Calu3 (cell line): Measurements from ENCODE around the gene VDAC1. TPM values are rescaled to one million over a fixed set of nuclear protein-coding genes. Genes with fewer than 3 reads are reported as not detected.
"Not testable (repeated sequence)": the region's sequence is repeated elsewhere in the genome, so short reads cannot be mapped to it uniquely, and the experiment has no call there.

Experiments
- BruUV-seq: library from RNA; stranded (reverse); fragments of 400-500 nt; replicated peaks from 2 replicates; lab custom pipeline; 2021; lab: Mats Ljungman, UMichigan
- CTCF ChIA-PET: fragments of 300-600 bp; sonication (Branson Sonifier 250); formaldehyde crosslinking; loops from one replicate; lab custom pipeline; 2022; ENCODE audit warnings: antibody characterized with exemption; lab: Charles Lee
- DNase-seq: peaks from one replicate; pipeline ENCODE4 v3.0.0; 2022
- H3K27ac Mint-ChIP-seq: one replicate; pipeline ENCODE4 v1.8.0; 2022; ENCODE audit warnings: mixed read lengths; ENCODE audit not compliant: unreplicated experiment
- H3K27me3 Mint-ChIP-seq: one replicate; pipeline ENCODE4 v1.8.0; 2022; ENCODE audit warnings: mixed read lengths; ENCODE audit not compliant: unreplicated experiment
- H3K36me3 Mint-ChIP-seq: one replicate; pipeline ENCODE4 v1.8.0; 2022; ENCODE audit warnings: mild to moderate bottlenecking, moderate library complexity, mixed read lengths; ENCODE audit not compliant: insufficient read depth, unreplicated experiment
- H3K4me1 Mint-ChIP-seq: one replicate; pipeline ENCODE4 v1.8.0; 2022; ENCODE audit warnings: mild to moderate bottlenecking, low read depth, mixed read lengths; ENCODE audit not compliant: unreplicated experiment
- H3K4me3 Mint-ChIP-seq: one replicate; pipeline ENCODE4 v1.8.0; 2022; ENCODE audit warnings: mild to moderate bottlenecking, low read depth, moderate library complexity, mixed read lengths; ENCODE audit not compliant: unreplicated experiment
- H3K9me3 Mint-ChIP-seq: one replicate; pipeline ENCODE4 v1.8.0; 2022; ENCODE audit warnings: low read depth, mixed read lengths; ENCODE audit not compliant: unreplicated experiment
- intact Hi-C: fragments of 100-400 bp; cut with micrococcal nuclease; formaldehyde crosslinking; loops from one replicate; pipeline ENCODE4 v1.10.0; 2022; ENCODE audit not compliant: unreplicated experiment
- total RNA-seq: library from RNA; stranded (reverse); gene quantifications from 2 replicates; pipeline ENCODE4 v1.2.3, GENCODE V29; 2022
- TF ChIP-seq, protein P1 (sequence below): fragments of 200-600 bp; IDR thresholded peaks from one replicate; pipeline ENCODE4 v1.8.0; 2022; ENCODE audit warnings: antibody characterized with exemption; ENCODE audit not compliant: unreplicated experiment

The VDAC1 gene
- total RNA-seq, 1 experiment from 2014 or later = 410 TPM

DNA sequence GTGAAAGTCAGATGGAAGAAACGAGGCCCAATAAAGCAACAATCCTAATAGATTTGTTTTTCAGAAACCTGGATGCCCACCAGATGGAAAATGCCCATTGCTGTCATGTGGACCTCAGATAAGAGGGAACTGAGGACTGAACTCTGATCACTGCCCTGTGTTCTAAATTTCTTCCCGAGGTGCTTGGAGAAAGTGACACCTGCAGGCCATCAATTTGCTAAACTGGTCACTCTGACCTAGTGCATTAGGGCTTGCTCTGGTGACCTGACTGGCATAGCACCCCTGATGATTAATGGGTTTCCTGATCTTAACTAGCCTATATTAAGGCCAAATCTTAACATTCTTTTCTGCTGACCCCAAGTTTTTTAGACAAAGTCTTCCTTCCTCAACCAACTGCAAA, 32.4 kb upstream of the VDAC1 start:
- Mint-ChIP-seq H3K4me3 (no peak overlapping the region), H3K27me3 (no peaks in the 10 kb centered on the region), H3K36me3 (peaks cover 6% of the 10 kb centered on the region), H3K4me1 (peaks cover 27% of the 10 kb centered on the region), H3K27ac (no peak overlapping the region), H3K9me3 (no peaks in the 10 kb centered on the region)
- BruUV-seq = no TSS peak
- DNase-seq = no peak
- CTCF ChIA-PET = no interaction called here
- intact Hi-C loops = loop anchor here (5.0 kb wide), 1 partner anchor 55 kb away; no protein-coding TSS in a partner anchor
- TF ChIP-seq, protein P1, sequence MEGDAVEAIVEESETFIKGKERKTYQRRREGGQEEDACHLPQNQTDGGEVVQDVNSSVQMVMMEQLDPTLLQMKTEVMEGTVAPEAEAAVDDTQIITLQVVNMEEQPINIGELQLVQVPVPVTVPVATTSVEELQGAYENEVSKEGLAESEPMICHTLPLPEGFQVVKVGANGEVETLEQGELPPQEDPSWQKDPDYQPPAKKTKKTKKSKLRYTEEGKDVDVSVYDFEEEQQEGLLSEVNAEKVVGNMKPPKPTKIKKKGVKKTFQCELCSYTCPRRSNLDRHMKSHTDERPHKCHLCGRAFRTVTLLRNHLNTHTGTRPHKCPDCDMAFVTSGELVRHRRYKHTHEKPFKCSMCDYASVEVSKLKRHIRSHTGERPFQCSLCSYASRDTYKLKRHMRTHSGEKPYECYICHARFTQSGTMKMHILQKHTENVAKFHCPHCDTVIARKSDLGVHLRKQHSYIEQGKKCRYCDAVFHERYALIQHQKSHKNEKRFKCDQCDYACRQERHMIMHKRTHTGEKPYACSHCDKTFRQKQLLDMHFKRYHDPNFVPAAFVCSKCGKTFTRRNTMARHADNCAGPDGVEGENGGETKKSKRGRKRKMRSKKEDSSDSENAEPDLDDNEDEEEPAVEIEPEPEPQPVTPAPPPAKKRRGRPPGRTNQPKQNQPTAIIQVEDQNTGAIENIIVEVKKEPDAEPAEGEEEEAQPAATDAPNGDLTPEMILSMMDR = no peak

DNA sequence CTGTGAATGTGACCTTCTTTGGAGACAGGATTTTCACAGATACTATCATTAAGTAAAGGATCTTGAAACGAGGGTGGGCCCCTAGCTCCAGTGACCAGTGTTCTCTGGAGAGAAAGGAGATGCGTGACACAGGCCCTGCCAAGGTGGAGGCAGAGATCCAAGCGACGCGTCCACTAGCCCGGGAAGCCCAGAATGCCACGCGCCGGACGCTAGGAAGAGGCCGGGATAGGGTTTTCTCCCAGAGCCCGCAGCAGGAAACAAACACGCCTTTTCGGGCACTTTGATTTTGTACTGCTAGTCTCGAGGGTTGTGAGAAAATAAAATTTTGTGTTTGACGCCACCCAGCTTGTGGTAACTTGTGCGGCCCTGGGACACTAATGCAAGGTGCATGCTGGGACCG, 29.6 kb upstream of the VDAC1 start:
- CTCF ChIA-PET = interaction anchor here (1.1 kb wide), 1 partner anchor 16 kb away, joined by 6 read pairs; no protein-coding TSS in a partner anchor
- H3K4me3 Mint-ChIP-seq = no peak overlapping the region
- intact Hi-C loops = no loop called here
- H3K4me1 Mint-ChIP-seq = peaks cover 36% of the 10 kb centered on the region
- no peaks in the 10 kb centered on the region for H3K9me3 Mint-ChIP-seq
- no TSS peak for BruUV-seq
- DNase-seq = no peak
- H3K27me3 Mint-ChIP-seq = no peaks in the 10 kb centered on the region
- TF ChIP-seq, protein P1 = no peak
- no peak overlapping the region for H3K27ac Mint-ChIP-seq
- H3K36me3 Mint-ChIP-seq = peaks cover 2% of the 10 kb centered on the region

DNA sequence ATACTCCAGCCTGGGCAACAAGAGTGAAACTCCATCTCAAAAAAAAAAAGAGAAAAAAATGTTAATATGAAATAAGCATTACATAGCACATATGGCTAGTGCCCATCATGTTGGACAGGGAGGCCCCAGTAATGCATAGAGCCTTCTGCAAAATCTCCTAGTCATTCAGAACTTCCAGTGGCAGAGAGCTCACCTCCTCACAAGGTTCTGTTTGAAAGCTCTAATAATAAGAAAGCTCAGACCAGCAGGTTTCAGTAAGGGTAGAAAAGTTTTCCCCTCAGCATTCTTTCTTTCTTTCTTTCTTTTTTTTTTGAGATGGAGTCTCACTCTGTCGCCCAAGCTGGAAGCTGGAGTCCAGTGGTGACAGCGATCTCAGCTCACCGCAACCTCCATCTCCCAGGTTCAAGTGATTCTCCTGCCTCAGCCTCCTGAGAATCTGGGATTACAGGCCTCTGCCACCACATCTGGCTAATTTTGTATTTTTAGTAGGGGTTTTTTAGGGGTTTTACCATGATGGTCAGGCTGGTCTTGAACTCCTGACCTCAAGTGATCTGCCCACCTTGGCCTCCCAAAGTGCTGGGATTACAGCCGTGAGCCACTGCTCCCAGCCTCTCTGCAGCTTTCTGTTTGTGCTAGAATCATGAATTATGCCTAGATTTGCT, 25.7 kb upstream of the VDAC1 start:
- H3K27me3 Mint-ChIP-seq, BruUV-seq, H3K36me3 Mint-ChIP-seq, H3K4me3 Mint-ChIP-seq, H3K9me3 Mint-ChIP-seq, DNase-seq, intact Hi-C loops, H3K27ac Mint-ChIP-seq: not testable (repeated sequence)
- CTCF ChIA-PET = interaction anchor here (0.6 kb wide), 1 partner anchor 215 kb away, joined by 3 read pairs; no protein-coding TSS in a partner anchor
- H3K4me1 Mint-ChIP-seq = peaks cover 37% of the 10 kb centered on the region

DNA sequence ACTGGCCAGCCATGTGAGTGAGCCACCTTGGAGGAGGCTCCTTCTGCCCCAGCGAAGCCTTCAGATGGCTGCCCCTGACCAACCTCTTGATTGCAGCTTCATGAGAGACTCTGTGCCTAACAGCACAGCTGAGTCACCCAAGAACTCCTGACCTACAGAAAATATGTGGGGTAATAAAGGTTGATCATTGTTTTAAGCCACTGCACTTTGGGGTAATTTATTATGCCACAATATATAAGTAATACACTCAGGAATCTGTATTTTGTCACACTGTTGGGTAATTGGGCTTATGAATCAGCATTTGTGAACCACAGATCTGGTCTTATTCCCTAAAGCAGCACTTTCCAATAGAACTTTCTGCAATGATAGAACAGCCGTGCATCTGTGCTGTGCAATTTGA, 24.4 kb upstream of the VDAC1 start:
- no TSS peak for BruUV-seq
- H3K27me3 Mint-ChIP-seq = no peaks in the 10 kb centered on the region
- H3K36me3 Mint-ChIP-seq = no peaks in the 10 kb centered on the region
- H3K9me3 Mint-ChIP-seq = no peaks in the 10 kb centered on the region
- intact Hi-C loops = loop anchor here (10.0 kb wide), 1 partner anchor 266 kb away; no protein-coding TSS in a partner anchor
- H3K27ac Mint-ChIP-seq = peak overlapping the region; percentile 2
- peak; percentile 28 for DNase-seq
- H3K4me3 Mint-ChIP-seq = no peak overlapping the region
- TF ChIP-seq, protein P1 = no peak
- H3K4me1 Mint-ChIP-seq = peaks cover 37% of the 10 kb centered on the region
- CTCF ChIA-PET = interaction anchor here (0.6 kb wide), 1 partner anchor 10 kb away, joined by 4 read pairs; no protein-coding TSS in a partner anchor

DNA sequence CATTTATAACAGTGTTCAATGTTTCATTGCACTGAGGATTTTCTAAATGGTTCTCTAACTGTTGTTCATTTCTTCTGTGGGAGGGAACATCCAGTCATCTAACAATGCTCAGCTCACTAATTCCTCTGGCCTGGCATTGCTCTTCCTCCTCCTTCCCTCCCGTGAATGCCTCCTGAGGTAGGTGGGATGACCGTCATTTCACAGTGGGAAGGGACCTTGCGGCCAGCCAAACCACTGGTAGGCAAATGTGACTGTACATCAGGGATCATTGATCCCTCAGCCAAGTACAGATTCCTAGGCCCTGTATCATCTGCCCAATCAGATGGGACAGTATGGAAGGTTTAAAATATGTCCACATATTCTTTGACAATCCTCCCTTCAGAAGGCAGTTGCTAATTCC, 23.7 kb upstream of the VDAC1 start:
- intact Hi-C loops = loop anchor here (10.0 kb wide), 1 partner anchor 266 kb away; no protein-coding TSS in a partner anchor
- Mint-ChIP-seq H3K9me3 (no peaks in the 10 kb centered on the region), H3K27me3 (no peaks in the 10 kb centered on the region), H3K36me3 (no peaks in the 10 kb centered on the region), H3K4me1 (peaks cover 37% of the 10 kb centered on the region), H3K4me3 (no peak overlapping the region), H3K27ac (peak overlapping the region; percentile 2)
- no TSS peak for BruUV-seq
- DNase-seq = no peak
- CTCF ChIA-PET = interaction anchor here (0.6 kb wide), 1 partner anchor 11 kb away, joined by 4 read pairs; no protein-coding TSS in a partner anchor
- TF ChIP-seq, protein P1 = no peak
